ENCODE results near the gene CCDC85A. TPM values are rescaled to one million over a fixed set of nuclear protein-coding genes. Genes with fewer than 3 reads are reported as not detected.
A peak's percentile ranks its signal among the peaks of the same experiment; 100 is the strongest.

Gene CCDC85A
- total RNA-seq, 4 donors from 2014 or later: 4.5 to 46.0 (median 9.1) TPM

DNA sequence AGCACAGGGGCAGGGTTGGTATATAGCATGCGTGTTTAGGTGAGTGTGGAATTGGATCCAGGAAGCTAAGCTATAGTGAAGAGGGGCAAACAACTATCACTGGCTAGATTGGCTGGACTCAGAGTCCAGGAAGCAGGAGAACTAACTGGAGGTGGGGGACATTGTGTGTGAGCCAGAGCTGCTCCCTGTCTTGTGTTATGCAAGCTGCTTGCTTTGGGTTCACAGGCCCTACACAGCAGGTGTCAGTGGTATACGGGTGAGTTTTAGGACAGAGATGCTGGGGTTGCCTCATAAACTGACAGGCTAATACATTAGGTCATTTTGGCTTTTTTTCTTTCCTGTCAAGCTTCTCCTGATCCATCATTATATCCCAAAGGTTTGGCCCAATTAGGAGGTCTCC is 87.5 kb downstream of the CCDC85A start:
- ATAC-seq (ENCODE audit: low FRiP score) (no peak), DNase-seq (ENCODE audit: low spot score) (no peak)
- TF ChIP-seq, protein P1, sequence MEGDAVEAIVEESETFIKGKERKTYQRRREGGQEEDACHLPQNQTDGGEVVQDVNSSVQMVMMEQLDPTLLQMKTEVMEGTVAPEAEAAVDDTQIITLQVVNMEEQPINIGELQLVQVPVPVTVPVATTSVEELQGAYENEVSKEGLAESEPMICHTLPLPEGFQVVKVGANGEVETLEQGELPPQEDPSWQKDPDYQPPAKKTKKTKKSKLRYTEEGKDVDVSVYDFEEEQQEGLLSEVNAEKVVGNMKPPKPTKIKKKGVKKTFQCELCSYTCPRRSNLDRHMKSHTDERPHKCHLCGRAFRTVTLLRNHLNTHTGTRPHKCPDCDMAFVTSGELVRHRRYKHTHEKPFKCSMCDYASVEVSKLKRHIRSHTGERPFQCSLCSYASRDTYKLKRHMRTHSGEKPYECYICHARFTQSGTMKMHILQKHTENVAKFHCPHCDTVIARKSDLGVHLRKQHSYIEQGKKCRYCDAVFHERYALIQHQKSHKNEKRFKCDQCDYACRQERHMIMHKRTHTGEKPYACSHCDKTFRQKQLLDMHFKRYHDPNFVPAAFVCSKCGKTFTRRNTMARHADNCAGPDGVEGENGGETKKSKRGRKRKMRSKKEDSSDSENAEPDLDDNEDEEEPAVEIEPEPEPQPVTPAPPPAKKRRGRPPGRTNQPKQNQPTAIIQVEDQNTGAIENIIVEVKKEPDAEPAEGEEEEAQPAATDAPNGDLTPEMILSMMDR (IDR thresholded peaks at IDR 0.05): no peak

DNA sequence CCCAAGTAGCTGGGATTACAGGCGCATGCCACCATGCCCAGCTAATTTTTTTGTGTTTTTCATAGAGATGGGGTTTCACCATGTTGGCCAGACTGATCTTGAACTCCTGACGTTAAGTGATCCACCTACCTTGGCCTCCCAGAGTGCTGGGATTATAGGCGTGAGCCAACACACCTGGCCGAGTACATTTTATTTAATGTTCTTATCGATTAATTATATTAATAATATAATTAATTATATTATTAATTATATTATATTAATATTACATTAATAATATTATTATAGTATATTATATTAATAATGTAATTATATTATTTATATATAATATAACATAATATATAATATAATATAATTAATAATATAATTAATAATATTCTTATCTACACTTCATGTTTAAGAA is 101.4 kb downstream of the CCDC85A start:
- TF ChIP-seq, protein P1 (IDR thresholded peaks at IDR 0.05): no peak
- ATAC-seq (ENCODE audit: low FRiP score) (no peak), DNase-seq (ENCODE audit: low spot score) (no peak)

DNA sequence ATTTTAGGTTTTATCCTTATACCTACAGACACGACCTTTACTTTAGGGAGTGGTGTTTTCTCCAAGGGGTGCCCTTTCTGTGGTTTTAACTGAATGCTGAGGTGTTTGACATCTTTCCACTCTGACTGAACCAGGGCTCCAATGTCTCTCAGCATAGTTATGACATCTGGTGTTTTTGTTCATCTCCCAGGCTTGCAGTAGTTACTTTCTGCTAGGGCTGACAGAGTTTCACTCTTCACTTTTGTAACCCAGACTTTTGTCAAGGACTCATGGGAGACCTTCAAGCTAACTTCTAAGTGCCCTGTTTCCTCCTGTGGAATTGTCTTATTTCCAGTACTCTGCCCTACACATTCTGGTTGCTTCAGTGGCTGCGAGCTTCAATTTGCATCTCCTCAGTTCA is 103.1 kb downstream of the CCDC85A start:
- DNase-seq (ENCODE audit: low spot score) (no peak), ATAC-seq (ENCODE audit: low FRiP score) (no peak)
- TF ChIP-seq, protein P1 (IDR thresholded peaks at IDR 0.05): no peak

DNA sequence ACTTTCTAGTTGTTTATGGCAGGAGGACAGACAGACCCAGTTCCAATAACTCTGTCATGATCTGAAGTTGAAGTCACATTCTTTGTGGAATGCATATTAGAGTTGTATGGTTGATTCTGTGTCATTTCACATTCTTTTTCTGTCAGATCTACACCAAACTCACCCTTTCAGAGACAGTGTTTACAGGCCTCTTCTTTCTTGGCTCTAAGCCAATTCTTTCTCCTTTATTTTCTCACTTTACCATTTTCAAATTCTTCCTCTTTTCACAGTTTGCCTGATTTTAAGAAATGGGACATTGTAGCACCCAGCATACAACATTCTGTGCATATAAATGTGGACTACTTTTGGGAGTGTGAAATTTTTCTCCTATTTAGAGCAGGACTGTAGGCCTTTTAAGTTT is 103.7 kb downstream of the CCDC85A start:
- TF ChIP-seq, protein P1 (IDR thresholded peaks at IDR 0.05): no peak
- ATAC-seq (ENCODE audit: low FRiP score) (no peak), DNase-seq (ENCODE audit: low spot score) (no peak)

DNA sequence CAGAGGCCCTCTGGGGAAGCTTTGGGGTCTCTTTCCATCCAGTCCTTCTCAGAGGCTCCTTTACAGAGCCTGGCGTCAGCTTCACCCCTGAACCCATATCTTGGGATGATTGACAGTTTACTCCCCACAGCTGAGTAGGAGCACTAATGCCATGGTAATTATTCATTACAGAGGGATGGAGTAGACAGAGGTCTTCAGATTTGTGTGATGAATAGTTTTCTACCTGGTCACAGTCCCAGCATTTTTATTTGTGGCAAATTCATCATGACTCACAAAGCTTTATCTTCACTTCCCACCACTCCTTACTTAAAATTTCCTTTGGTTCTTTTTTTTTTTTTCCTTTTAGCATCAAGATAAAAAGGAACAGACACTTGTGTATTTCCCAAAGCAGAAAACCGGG is 104.2 kb downstream of the CCDC85A start:
- DNase-seq (ENCODE audit: low spot score) (no peak), ATAC-seq (ENCODE audit: low FRiP score) (peak; percentile 68)
- TF ChIP-seq, protein P1 (IDR thresholded peaks at IDR 0.05): no peak

DNA sequence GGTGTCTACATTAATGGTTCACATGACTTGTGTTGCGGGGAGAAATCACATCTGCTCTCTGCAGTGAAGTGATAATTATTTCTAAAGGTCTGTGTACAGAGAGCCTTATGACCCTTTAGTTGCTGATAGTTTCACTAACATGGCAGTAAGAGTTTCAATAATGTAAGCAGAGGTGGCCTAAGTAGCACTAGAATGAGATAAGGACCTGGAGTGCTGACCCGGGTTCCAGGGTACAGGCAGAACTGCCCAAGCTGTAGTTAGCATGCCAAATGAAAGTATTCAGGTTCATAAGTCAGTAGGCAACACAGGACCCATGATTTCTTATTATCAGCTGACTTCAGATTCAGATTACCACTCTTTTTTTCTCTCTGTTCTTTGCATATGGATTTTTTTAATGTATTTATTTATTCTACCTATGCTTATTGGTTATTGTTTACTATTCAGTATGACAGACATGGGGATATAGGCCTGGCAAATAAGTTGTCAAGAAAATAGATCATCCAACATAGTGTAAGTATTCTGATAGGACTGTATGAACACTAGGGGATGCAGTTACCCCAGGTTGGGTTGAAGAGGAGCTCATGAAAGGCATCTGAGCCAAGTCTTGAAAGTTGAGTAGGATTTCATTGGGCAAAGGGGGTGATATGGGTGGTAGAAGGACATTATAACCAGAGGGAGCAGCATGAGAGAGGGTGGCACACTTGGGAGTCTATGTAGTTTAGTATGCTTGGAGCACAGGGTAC is 105.2 kb downstream of the CCDC85A start:
- no peak for ATAC-seq (ENCODE audit: low FRiP score)
- TF ChIP-seq, protein P1 (IDR thresholded peaks at IDR 0.05): no peak
- DNase-seq (ENCODE audit: low spot score): no peak

DNA sequence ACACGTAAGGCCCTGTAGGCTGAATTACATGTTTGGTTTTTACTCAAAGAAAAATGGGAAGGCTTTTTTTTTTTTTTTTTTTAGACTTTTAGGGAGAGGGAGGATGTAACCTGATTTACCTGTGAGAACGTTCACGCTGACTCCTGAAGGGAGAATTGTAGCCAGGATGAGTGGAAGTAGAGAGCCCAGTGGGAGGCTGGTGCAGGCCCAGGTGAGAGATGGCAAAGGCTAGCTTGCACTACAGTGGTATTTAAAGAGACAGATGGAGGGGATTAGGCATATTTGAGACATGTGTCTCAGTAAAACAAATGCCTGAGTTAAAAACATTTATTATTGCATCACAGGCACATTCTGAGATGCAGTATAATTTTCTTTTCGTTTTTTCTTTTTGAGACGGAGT is 107.9 kb downstream of the CCDC85A start:
- ATAC-seq (ENCODE audit: low FRiP score) (no peak), DNase-seq (ENCODE audit: low spot score) (no peak)
- TF ChIP-seq, protein P1 (IDR thresholded peaks at IDR 0.05): no peak

All from omental fat pad (tissue), 4 donors.